Stomach (tissue), 4 donors: Measurements from ENCODE around the gene EYA2.

Source experiments
- CTCF ChIP-seq, 7 experiments: fragments of 450-650 bp in 4 of 7; fragments of 200-600 bp in 3 of 7; sonication (generic) in 3 of 7; IDR thresholded peaks; one replicate each; pipeline ENCODE4 v1.5.1; 2016 to 2019; ENCODE audit warnings: antibody characterized with exemption in 7 of 7, control low read depth in 2 of 7, mild to moderate bottlenecking in 1 of 7
- EP300 ChIP-seq: sonication (generic); formaldehyde crosslinking; IDR thresholded peaks from one replicate; pipeline ENCODE4 v1.6.1; 2017; ENCODE audit warnings: antibody characterized with exemption

DNA sequence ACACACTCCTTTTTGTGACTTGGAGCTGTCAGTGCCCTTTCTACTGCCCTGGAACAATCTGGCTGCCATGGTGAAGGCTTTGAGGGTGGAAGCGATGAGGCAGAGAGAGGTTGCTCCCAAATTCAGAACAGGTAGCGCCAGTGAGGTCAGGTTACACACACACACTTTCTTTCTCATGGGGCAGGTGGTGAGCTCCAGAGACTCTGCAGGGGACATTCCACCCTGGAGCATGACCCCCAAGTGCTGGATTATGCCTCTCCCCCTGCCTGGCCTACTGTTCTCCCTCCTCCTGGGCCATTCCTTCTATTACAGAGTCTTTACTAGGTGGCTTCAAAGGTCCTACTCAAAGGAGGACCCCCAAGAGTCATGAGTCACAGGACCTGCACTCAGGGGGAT is 98.0 kb downstream of the EYA2 start:
- no peak for TF ChIP-seq CTCF (IDR thresholded peaks at IDR 0.05)
- no peak for TF ChIP-seq EP300
